NCI-H146 treated with DMSO at 0.1 percent for 48 hours (cell line): ENCODE data around the gene DEFB124.
"Not testable (repeated sequence)": the region's sequence is repeated elsewhere in the genome, so short reads cannot be mapped to it uniquely, and the experiment has no call there.

Experiments
- DNase-seq: peaks from one replicate; lab custom pipeline; 2025; ENCODE audit not compliant: unreplicated experiment; lab: John Stamatoyannopoulos, UW

Gene DEFB124

GRCh38 chr20:31474758-31475427 is at the start of gene DEFB124, which contains the start of gene REM1:
DEFB124 (minus strand) TSS chr20:31475127; CDS start chr20:31473013, 2,114 bp downstream.
REM1 (plus strand) TSS chr20:31475288; CDS start chr20:31476446, 1,158 bp downstream.
- DNase-seq, result no peak

GRCh38 chr20:31523361-31524283 is 48.7 kb upstream of the DEFB124 start:
- DNase-seq, result no peak

- no peak for DNase-seq
These were observed 47.8 kb upstream of the DEFB124 start for GRCh38 chr20:31522731-31523130.

- not testable (repeated sequence) for DNase-seq
These were observed 46.3 kb upstream of the DEFB124 start for GRCh38 chr20:31521267-31521666.

GRCh38 chr20:31517373-31517772 is 42.4 kb upstream of the DEFB124 start:
- DNase-seq, result peak; percentile 74

GRCh38 chr20:31516651-31517050 is 41.7 kb upstream of the DEFB124 start:
- DNase-seq, result no peak

- DNase-seq, result no peak
These were observed 41.2 kb upstream of the DEFB124 start for GRCh38 chr20:31516166-31516565.

- DNase-seq, result no peak
These were observed 40.8 kb upstream of the DEFB124 start for GRCh38 chr20:31515775-31516107.

- DNase-seq, result no peak
These were observed 40.3 kb upstream of the DEFB124 start for GRCh38 chr20:31515072-31515774.

GRCh38 chr20:31514154-31515071 is 39.5 kb upstream of the DEFB124 start, which contains the start of gene HM13:
HM13 (plus strand) TSS chr20:31514442; CDS start chr20:31514552, 110 bp downstream.
- DNase-seq, result peak; percentile 91

GRCh38 chr20:31508517-31509244 is 33.8 kb upstream of the DEFB124 start:
- DNase-seq, result no peak

- DNase-seq, result no peak
These were observed 31.0 kb upstream of the DEFB124 start for GRCh38 chr20:31505903-31506302.

GRCh38 chr20:31502884-31503673 is 28.2 kb upstream of the DEFB124 start:
- DNase-seq, result peak; percentile 40

GRCh38 chr20:31500527-31500926 is 25.6 kb upstream of the DEFB124 start:
- no peak for DNase-seq

GRCh38 chr20:31497838-31498540 is 23.1 kb upstream of the DEFB124 start:
- DNase-seq, result no peak

- DNase-seq, result no peak
These were observed 21.9 kb upstream of the DEFB124 start for GRCh38 chr20:31496761-31497295.

- DNase-seq, result no peak
These were observed 19.2 kb upstream of the DEFB124 start for GRCh38 chr20:31494131-31494530.

- no peak for DNase-seq
These were observed 15.8 kb upstream of the DEFB124 start for GRCh38 chr20:31490752-31491151.
